Endothelial cell of umbilical vein (primary cell): Measurements from ENCODE around the gene OR9A4.

Experiments
- EZH2 ChIP-seq: IDR thresholded peaks from 2 replicates; pipeline ENCODE4 v1.6.1; 2012; ENCODE audit warnings: borderline replicate concordance, low read depth, mild to moderate bottlenecking, moderate library complexity, low read length, inconsistent platforms; ENCODE audit not compliant: severe bottlenecking
- FOS ChIP-seq: IDR thresholded peaks from 2 replicates; pipeline ENCODE4 v1.6.1; 2011; ENCODE audit warnings: mild to moderate bottlenecking, low read length, moderate library complexity, borderline replicate concordance; ENCODE audit not compliant: insufficient read depth
- JUN ChIP-seq: IDR thresholded peaks from 2 replicates; pipeline ENCODE4 v1.6.1; 2011; ENCODE audit warnings: borderline replicate concordance, low read depth; ENCODE audit not compliant: insufficient read length, insufficient read depth
- POLR2A ChIP-seq: IDR thresholded peaks from 2 replicates; pipeline ENCODE4 v1.6.1; 2012; ENCODE audit warnings: low read depth, mild to moderate bottlenecking, control low read depth, low read length
- POLR2AphosphoS5 ChIP-seq: IDR thresholded peaks from 2 replicates; pipeline ENCODE4 v1.6.1; 2012; ENCODE audit warnings: low read depth, mild to moderate bottlenecking, control low read depth, low read length, moderate library complexity; ENCODE audit not compliant: insufficient read depth
- TF ChIP-seq, protein P1 (sequence below), 2 donors: IDR thresholded peaks; 1 replicate in 1 of 2; 2 replicates in 1 of 2; pipeline ENCODE4 v1.5.1; 2011; ENCODE audit warnings: low read length in 2 of 2, mild to moderate bottlenecking in 2 of 2, moderate library complexity in 2 of 2, control low read depth in 1 of 2, inconsistent platforms in 1 of 2, low read depth in 1 of 2; ENCODE audit not compliant: insufficient read depth in 1 of 2; ENCODE audit errors: extremely low read depth in 1 of 2
- TF ChIP-seq, protein P2 (sequence below): IDR thresholded peaks from 2 replicates; pipeline ENCODE4 v1.6.1; 2011; ENCODE audit not compliant: insufficient read depth, insufficient read length

DNA sequence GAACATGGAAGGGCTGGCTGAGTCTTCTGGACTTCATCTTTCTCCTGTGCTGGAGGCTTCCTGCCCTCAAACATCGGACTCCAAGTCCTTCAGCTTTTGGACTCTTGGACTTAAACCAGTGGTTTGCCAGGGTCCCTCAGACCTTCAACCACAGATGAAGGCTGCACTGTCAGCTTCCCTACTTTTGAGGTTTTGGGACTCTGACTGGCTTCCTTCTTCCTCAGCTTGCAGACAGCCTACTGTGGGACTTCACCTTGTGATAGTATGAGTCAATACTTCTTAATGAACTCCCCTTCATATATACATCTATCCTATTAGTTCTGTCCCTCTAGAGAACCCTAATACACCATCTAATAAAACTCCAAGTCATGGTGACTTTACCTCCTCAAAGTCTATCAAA is 34.6 kb downstream of the OR9A4 start:
- TF ChIP-seq EZH2 (no peak), POLR2A (no peak), POLR2AphosphoS5 (no peak), FOS (no peak), JUN (no peak)
- TF ChIP-seq, protein P1, sequence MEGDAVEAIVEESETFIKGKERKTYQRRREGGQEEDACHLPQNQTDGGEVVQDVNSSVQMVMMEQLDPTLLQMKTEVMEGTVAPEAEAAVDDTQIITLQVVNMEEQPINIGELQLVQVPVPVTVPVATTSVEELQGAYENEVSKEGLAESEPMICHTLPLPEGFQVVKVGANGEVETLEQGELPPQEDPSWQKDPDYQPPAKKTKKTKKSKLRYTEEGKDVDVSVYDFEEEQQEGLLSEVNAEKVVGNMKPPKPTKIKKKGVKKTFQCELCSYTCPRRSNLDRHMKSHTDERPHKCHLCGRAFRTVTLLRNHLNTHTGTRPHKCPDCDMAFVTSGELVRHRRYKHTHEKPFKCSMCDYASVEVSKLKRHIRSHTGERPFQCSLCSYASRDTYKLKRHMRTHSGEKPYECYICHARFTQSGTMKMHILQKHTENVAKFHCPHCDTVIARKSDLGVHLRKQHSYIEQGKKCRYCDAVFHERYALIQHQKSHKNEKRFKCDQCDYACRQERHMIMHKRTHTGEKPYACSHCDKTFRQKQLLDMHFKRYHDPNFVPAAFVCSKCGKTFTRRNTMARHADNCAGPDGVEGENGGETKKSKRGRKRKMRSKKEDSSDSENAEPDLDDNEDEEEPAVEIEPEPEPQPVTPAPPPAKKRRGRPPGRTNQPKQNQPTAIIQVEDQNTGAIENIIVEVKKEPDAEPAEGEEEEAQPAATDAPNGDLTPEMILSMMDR (IDR thresholded peaks at IDR 0.05; ENCODE audit: extremely low read depth in 1 of 2, insufficient read depth in 1 of 2, low read depth in 1 of 2, low read length in 2 of 2), result no peak
- TF ChIP-seq, protein P2, sequence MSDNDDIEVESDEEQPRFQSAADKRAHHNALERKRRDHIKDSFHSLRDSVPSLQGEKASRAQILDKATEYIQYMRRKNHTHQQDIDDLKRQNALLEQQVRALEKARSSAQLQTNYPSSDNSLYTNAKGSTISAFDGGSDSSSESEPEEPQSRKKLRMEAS, result no peak
